ENCODE data around the gene EMX1. TPM values are rescaled to one million over a fixed set of nuclear protein-coding genes. Genes with fewer than 3 reads are reported as not detected.

Gene EMX1
- total RNA-seq, result not detected in 2 replicates

DNA sequence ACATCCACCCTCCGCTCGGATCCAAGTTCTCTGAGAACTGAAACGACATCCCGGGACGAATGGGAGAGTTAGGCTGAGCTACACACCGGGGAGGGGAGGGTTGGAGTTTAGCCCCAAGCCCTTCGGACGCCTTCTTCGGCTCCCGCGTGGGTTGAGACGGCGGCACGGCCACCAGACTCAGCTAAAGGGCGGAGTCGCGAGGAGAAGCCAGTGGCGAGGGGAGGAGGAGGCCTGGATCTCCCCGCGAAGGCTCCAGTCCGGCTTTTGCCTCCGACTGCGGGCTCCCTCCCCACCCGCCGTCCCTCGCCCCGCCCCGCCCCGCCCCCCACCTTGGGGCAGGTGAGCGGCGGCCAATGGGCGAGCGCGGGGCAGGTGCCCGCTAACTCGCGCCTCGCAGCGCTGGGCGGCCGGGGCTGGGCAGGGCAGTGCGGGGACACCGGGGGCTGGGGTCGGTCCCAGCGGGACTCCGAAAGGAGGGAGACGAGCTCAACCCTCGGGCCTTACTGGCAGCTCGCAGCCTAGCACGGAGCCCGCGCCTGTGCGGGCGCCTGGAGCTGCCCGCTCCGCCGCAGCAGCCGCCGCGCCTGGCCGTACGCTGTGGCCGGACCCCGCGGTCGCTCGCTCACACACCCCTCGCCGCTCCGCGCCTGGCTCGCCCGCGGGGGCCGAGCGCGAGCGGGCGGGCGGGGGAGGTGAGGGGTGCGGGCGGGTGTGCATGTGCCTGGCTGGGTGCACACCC, at the start of gene EMX1:
EMX1 (plus strand) TSS at position 382 of the 739 bp plus-strand sequence; CDS start at position 716, 334 bp downstream.
- intact Hi-C loops (cut with micrococcal nuclease), result loop anchor here (1.0 to 5.0 kb wide), 3 partner anchors 9 to 375 kb away; partner anchors contain the start of genes EGR4 and SPR

DNA sequence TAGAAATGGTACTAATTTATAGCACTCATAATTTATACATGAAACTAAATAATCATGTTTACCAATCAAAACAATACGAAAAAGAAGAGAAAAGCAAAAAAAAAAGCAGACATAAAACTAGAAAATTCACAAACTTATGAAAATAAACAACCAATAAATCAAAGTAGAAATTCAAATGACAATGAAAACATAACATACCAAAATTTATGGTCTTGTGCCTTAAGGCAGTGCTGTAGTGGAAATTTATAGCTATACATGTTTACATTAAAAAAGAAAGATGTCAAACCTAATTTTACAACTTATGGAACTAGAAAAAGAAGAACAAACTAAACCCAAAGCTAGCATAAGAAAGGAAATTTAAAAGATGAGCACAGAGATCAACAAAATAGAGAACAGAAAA, 46.3 kb upstream of the EMX1 start:
- intact Hi-C loops (cut with micrococcal nuclease), result no loop called here

DNA sequence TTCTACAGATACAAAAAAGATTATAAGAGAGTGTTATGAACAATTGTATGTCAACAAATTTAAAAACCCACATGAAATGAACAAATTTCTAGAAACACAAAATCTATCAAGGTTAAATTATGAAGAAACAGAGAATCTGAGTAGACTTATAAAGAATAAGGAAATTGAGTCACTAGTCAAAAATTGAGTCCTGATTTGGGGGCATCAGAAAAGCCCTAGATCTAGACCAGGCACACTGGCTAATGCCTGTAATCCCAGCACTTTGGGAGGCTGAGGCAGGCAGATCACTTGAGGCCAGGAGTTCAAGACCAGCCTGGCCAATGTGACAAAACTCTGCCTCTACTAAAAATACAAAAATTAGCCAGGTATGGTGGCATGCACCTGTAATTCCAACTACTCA, 45.4 kb upstream of the EMX1 start:
- intact Hi-C loops (cut with micrococcal nuclease), result no loop called here

DNA sequence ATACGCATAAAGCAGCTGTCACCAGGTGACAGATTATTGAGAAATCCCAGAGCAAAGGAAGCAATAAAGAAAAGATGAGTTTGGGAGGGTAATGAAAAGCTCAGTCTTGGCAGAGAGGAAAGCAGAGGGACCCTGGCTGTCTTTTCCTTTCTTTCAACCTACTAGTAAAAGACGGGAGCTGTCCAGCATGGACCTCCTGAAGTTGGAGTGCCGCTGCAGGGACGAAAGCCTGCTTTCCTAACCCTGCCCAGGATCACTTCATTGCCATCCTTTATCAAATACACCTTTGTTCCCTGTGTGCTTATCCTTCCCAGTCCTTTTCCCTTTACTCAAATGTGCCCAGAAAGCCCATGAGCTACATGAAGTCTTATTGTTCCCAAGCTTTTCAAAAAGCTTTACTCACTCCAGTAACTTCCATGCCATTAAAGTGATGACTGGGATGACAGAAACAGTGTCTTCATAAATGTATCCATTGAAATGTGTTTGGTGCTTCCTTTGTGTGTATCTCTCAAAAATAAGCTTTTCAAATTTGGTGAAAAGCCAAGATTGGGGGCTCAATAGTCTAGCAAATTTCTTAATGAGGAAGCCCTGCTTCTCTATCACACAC, 33.9 kb upstream of the EMX1 start:
- intact Hi-C loops (cut with micrococcal nuclease), result loop anchor here (10.0 kb wide), 1 partner anchor 411 kb away; the partner anchor contains the start of gene EGR4

DNA sequence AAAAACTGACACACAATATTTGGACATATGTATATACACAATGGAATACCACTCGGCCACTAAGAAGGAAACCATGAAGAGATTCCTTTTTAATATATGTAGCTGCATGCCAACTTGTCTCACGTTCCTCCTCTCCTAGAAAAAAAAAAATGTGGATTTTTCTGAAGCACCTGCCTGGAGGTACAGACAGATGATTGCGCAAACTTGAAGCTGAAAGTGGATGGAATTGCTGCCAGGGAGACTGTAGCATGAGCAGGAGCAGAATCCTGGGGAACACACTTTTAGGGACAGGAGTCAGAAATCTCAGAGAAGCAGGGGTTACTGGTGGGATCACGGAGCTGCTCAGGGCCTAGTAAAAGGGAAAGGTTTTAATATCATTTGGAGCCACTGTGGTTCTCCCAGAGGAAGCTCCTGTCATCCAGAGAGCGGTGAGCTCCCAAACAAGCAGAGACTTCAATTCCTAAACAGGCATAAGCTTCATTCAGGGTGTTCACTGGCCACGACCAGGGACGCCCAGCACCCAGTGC, 30.8 kb upstream of the EMX1 start:
- intact Hi-C loops (cut with micrococcal nuclease), result loop anchor here (1.0 to 10.0 kb wide), 5 partner anchors 24 to 408 kb away; partner anchors contain the start of genes EGR4 and EMX1

DNA sequence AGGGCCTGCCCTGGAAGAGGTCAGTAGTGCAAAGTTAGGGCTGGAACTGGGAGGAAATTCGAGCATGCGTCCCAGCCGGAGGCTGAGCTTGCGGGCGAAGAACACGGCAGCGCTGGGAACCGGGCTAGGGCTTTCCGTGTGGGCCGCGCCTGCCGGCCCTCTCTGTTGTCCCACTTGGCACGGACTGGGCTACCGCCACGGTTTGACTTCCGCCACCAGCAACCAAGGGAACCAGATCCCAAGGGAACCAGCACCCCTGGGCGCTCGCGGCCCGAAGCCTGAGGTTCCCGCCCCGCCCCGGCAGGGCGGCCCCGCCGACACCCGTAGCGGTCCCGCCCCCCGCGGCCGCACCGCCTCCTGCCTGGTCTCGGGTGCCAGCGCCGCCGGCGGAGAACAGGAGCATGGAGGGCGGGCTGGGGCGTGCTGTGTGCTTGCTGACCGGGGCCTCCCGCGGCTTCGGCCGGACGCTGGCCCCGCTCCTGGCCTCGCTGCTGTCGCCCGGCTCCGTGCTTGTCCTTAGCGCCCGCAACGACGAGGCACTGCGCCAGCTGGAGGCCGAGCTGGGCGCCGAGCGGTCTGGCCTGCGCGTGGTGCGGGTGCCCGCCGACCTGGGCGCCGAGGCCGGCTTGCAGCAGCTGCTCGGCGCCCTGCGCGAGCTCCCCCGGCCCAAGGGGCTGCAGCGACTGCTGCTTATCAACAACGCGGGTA, 30.1 kb upstream of the EMX1 start, which contains the start of gene SPR:
SPR (plus strand) TSS at position 377 of the 708 bp plus-strand sequence; CDS start at position 402, 25 bp downstream.
- intact Hi-C loops (cut with micrococcal nuclease), result loop anchor here (1.0 to 10.0 kb wide), 5 partner anchors 24 to 408 kb away; partner anchors contain the start of genes EGR4 and EMX1

DNA sequence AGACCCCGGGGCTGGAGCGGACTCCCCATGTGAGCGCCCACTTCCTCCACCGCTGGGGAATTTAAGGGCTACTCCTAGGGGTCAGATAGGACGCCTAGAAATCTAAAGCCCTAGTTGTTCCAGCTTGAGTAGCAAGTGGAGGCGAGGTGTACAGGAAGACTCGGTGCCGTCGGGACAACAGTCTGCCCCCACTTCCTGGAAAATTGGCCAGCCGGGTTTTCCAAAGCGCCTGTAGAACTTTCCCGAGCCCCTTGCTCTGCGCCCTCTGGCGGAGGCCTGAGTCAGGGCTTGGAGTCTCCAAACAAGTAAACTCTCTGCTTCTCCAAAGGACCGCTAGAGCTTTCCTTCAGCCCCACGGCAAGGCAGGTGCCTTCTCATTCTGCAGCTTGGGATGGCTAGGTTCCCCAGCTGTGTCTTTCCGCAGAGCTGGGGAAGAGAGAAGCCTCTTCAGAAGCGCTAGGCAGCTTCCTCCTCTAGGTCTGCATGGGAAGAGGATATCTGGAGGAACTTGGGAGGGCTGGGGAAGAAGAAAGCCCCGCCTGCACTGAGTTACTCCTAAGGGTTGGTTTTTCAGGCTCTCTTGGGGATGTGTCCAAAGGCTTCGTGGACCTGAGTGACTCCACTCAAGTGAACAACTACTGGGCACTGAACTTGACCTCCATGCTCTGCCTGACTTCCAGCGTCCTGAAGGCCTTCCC, 29.4 kb upstream of the EMX1 start:
- intact Hi-C loops (cut with micrococcal nuclease), result loop anchor here (1.0 to 10.0 kb wide), 5 partner anchors 25 to 407 kb away; partner anchors contain the start of genes EGR4 and EMX1

DNA sequence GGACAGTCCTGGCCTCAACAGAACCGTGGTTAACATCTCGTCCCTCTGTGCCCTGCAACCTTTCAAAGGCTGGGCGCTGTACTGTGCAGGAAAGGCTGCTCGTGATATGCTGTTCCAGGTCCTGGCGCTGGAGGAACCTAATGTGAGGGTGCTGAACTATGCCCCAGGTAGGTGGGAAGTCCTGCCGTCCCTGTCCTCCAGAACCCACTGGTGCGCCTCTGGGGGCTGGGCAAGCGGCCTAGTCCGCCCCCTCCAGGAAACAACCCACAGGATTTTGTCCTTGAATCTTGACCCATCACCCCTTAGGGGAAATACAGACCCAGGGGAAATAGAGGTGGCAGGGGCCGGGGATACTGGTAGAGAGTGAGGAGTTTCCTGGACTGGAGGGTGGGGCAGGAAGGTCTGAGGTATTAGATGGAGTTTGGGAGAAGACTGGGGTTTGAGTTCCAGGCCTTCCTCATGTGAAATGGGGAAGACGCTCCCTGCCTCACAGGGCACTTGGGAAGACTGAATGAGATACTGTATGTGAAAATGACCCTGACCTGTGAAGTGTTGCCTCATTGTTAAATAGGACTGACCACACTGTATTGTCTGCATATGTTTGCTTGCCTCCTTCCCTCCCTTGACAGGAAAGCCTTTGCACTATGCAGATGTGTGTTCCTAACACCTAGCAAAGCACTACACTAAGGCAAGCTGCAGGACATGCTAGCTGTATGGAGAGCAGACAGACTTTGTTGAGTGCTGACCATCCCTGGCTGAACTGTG, 28.7 kb upstream of the EMX1 start:
- intact Hi-C loops (cut with micrococcal nuclease), result loop anchor here (10.0 kb wide), 1 partner anchor 406 kb away; the partner anchor contains the start of gene EGR4

DNA sequence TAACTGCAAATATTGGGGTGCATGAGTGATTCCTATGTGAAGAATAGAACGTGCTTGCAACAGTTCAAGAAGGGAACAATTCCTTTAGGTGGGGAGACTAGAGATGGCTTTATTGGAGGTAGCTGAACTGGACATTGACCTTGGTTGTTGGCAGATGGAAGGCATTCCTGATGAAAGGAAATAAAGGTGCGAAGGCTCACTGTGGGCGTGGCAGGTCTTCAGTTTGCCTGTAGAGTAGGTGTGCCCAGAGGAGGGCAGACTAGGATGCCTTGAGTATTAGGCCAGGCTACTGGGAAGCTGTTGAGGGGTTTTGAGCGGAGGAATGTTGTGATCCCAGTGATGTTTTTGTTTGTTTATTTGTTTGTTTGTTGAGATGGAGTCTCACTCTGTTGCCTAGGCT, 27.3 kb upstream of the EMX1 start:
- intact Hi-C loops (cut with micrococcal nuclease), result loop anchor here (10.0 kb wide), 1 partner anchor 405 kb away; the partner anchor contains the start of gene EGR4

DNA sequence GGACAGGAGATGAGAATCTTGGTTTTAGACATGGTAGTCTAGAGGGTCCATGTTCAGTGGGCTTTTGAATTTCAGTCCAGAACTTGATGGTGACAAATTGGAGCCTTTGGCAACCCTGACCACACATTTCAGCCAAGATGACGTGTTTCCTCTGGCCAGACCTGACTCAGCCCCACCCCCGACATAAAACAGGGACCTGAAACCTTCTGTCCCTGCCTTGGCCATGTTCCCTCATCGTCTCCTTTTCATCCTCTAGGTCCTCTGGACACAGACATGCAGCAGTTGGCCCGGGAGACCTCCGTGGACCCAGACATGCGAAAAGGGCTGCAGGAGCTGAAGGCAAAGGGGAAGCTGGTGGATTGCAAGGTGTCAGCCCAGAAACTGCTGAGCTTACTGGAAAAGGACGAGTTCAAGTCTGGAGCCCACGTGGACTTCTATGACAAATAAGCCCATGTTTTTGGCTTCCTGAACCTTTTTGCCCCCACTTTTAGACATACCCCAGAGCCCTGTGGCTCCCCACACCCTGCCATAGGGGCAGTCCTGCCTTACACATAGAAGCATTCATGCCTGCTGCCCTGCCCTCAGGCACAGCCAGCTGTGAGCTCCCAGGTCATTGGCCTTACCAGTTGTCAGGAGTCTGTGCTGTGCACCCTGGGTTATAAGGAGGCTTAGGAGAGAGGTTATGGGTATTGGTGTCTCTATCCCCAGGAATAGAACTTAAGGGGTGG, 26.1 kb upstream of the EMX1 start:
- intact Hi-C loops (cut with micrococcal nuclease), result no loop called here

DNA sequence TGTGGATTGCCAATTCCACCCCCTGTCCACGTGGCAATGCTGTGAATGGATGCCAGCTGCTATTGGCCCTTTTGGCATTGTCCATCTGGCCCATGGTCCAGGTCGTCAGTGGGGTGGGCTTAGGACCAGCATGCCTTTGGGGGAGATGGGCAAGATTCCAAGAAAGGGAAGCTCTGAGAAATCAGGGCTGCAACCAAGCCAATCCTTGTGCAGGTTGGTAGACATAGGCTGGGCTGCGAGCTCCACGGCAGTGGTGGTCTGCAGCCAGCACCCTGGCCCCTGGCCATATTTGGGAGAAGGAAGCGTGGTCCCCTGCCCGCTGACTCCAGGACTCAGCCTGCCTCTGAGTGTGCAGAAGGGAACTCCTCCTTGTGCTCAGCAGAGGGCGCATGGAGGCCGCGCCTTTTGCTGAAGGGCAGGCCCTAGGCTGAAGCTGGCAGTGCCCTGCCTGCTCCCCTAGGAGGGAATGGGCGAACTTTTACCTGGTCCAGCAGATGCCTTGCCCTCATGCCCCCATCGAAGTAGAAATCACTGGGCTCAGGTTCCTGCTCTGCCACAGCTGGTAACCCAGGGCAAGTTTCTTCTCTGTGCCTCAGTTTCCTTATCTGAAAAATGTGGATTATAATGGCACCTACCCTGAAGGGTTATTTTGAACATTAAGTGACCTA, 24.7 kb upstream of the EMX1 start:
- intact Hi-C loops (cut with micrococcal nuclease), result loop anchor here (1.0 kb wide), 5 partner anchors 81 to 320 kb away; partner anchors contain the start of gene SFXN5

DNA sequence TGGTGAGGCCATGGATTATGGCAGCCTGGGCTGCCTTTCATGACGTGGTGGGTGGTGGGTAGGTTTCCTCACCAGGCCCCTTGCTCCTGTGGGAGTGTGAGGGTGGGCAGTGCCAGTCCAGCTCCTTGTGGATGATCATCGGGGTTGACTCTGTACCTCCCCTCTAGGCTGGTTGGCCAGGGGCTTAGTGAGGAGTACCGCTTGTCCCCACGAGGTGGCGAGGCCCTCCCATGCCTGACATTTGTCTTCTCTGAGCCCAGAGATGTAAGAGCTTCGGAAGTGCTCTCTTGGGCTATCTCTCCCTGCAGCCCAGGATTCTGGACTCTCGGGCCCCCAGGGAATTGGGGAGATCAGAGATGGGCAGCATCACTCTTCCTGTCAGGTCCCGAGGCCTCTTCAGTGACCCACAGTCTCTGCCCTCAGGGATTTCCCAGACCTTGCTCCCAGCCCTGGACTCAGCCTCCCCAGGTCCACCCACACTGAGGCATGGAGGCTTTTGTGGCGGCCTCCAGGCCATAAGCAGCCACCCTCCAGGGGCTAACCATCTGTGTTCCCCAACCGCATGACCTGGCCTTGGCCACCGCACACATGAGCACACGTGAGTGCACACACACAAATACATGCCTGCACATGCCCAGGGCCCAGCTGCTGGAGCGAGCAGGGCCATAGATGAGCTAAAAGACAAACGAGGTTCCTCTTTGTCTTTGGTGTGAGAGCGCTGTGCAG, 23.6 kb upstream of the EMX1 start:
- intact Hi-C loops (cut with micrococcal nuclease), result no loop called here

DNA sequence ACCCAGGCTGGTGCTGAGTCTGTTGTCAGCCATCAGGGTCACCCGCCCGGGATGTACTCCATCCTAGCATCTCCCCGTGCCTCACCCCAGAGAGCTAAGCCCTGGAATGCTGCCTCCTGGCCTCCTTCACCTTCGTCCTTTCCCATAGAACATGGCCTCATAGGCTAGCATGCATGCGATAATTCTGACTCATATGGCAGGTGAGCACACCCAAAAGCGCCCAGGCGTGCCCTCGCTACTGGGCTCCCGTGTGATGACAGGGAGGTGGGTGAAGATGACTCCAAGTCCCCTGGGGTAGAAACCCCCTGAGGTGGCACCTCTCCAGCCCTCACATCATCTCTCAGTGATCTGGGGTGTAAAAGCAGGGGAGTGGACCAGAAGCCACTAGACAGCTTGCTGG, 22.8 kb upstream of the EMX1 start:
- intact Hi-C loops (cut with micrococcal nuclease), result no loop called here

DNA sequence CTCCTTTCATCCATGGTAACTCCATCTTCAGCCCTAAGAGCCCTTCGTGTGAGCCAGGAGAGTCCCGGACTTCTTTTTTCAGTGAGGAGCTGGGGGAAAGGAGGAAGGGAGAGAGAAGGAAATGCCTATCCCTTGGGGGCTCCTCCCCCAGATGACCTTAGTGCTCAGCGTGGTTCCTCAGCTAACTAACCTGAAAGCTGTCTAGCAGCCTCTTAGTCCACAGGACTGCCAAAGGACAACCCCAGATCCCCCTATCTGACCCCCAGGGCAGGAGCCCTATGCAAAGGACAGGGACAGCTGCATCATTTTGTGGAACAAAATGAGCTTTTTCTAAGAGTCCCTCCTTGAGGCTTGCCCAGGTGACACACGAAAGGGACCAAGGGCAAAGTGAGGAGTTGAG, 22.2 kb upstream of the EMX1 start:
- intact Hi-C loops (cut with micrococcal nuclease), result no loop called here

DNA sequence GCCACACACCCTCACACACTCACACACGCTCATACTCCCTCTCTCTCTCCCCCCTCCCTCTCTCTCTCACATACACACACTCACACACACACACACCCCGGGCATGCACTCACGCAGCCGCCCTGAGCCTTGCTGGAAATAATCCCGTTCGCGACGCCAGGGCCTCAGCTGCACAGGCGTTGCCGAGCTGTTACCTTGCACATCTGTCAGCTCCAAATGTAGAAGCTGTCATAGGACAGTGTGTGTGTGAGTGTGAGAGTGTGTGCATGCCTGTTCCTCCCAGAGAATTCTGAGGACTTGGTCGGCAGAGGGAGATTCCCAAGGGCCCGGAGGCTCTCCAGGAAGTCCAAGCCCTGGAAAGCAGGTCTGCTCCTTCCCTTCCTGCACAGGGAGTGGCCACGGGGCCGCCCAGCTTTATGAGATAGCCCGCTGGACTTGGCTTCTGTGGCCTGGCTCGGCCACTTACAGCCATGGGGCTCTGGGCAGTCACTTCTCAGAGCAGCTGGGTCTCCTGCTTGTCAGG, 21.5 kb upstream of the EMX1 start:
- intact Hi-C loops (cut with micrococcal nuclease), result no loop called here

DNA sequence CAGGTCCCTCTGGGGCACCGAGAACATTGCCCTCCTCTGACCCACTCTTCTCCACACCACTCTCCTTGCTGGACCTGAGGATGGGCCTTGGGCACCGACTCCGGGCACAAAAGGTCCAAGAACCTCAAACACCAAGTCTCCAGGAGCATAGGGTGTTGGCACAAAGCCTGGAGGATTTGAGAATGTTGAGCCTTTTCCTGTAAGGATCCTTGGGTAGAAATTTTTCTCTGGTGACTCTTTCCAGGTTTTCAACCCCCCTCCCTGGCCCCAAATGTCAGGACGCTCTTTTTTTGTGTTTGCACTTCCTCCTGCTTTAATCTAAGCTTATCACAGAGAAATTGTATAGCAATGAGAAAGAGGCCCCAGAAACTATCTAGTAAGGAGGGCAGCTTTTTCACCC, 20.9 kb upstream of the EMX1 start:
- intact Hi-C loops (cut with micrococcal nuclease), result no loop called here

DNA sequence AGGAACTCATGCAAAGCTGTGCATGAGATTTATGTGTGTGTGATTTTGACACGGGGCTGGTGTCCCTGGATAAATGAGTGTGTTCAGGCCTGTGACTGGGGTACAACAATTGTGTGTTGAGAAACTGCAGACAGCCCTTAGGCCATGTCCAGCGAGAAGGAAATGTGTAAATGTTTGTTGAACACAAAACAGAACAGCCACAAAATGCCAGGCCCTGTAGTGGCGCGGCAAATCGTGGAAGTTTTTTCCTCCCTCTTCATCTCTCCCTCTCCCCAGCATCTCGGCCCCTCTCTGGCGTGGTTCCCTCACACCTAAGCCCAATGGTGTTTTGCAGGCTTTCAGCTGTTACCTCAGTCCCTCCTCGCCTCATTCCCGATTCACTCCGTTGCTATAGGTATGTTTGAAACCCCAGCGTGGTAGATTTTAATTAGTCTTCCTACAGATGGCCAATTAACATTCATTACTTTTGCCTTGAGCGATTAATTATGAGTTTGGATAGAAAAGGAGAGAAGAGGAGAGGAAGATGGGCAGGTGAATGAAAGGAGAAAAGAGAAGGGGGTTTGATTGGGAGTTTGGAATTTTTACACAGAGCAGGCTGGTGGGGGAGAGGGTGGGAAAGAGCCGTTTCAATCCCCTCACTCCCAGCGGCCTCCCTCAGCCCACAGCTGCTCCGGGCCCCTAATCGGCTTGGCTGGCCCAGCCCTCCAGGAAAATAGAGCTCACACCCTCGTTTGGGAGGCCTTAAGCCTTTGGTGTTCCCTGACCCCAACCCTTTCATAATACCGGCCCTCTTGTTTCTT, 19.3 kb upstream of the EMX1 start:
- intact Hi-C loops (cut with micrococcal nuclease), result no loop called here

Data from T-helper 1 cell treated with Interleukin-12 subunit alpha and Interleukin-12 subunit beta and Interleukin-4 antibody, amounts not matched to agents 30 ng/mL and 1 ng/mL, for 36 hours (primary cell).